SU-DHL-6 (cell line): ENCODE results near the gene SMTN.

Source experiments
- EZH2phosphoT487 ChIP-seq: fragments of 200-600 bp; sonication (generic), shearing (Covaris generic); conservative IDR thresholded peaks from 2 replicates; pipeline ENCODE4 v1.6.1; 2018; ENCODE audit warnings: mild to moderate bottlenecking, antibody characterized with exemption, low read length, moderate library complexity, mixed read lengths
- TF ChIP-seq, protein P1 (sequence below): fragments of 200-600 bp; sonication (generic); IDR thresholded peaks from one replicate; pipeline ENCODE4 v1.5.1; 2017; ENCODE audit warnings: antibody characterized with exemption, mild to moderate bottlenecking, low read length, moderate library complexity; ENCODE audit not compliant: insufficient read depth, poor library complexity, severe bottlenecking

DNA sequence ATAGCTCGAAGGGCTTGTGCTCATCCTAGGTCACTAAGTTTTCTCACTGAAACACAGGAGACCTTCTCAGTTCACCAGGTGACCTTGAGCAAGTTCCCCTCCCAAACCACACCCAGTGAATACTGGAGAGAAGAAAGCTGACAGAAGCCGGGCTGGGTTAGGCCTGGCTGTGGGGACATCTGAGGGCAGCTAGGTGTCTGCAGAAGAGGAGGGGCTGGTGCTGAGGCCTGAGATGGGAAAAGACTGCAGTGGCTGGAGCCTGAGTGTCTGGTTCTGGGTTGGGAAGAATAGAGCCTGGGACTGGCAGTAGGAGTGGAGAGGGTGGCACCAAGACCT lies 41.0 kb downstream of the SMTN start:
- TF ChIP-seq, protein P1, sequence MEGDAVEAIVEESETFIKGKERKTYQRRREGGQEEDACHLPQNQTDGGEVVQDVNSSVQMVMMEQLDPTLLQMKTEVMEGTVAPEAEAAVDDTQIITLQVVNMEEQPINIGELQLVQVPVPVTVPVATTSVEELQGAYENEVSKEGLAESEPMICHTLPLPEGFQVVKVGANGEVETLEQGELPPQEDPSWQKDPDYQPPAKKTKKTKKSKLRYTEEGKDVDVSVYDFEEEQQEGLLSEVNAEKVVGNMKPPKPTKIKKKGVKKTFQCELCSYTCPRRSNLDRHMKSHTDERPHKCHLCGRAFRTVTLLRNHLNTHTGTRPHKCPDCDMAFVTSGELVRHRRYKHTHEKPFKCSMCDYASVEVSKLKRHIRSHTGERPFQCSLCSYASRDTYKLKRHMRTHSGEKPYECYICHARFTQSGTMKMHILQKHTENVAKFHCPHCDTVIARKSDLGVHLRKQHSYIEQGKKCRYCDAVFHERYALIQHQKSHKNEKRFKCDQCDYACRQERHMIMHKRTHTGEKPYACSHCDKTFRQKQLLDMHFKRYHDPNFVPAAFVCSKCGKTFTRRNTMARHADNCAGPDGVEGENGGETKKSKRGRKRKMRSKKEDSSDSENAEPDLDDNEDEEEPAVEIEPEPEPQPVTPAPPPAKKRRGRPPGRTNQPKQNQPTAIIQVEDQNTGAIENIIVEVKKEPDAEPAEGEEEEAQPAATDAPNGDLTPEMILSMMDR = no peak
- no peak for TF ChIP-seq EZH2phosphoT487
